ENCODE results near the gene ASB7.

ASB7 gene

DNA sequence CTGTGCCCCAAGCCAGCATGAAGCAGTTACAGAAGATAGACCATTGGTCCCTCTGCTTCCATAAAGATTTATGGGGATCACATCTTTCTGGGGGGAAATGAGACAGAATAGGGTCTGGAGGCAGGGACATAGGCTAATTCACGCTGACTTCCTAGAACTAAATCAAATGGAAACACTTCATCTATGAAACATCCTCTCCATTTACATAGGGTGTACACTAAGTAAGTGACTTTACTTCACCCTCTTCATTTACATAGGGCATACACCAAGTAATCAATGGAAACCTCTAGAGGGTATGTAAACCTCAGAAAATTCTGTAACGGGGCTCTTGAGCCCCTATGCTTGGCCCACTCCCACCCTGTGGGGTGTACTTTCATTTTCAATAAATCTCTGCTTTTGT is 10.6 kb upstream of the ASB7 start:
- Histone ChIP-seq H3K36me3 (replicated peaks; ENCODE audit: insufficient read depth, low read length) (no peaks in the 10 kb centered on the region; the same call in 1 of the 2 replicates), H3K27me3 (replicated peaks; ENCODE audit: insufficient read depth, low read length) (no peaks in the 10 kb centered on the region), H3K27ac (ENCODE audit: low read length) (no peak overlapping the region), H4K20me1 (ENCODE audit: insufficient read depth, low read length) (no peaks in the 10 kb centered on the region), H3K4me1 (ENCODE audit: low read length) (no peaks in the 10 kb centered on the region), H2AFZ (ENCODE audit: low read length) (no peak overlapping the region), H3K9ac (ENCODE audit: low read length) (no peak overlapping the region), H3K4me2 (ENCODE audit: low read depth, low read length) (no peak overlapping the region), H3K4me3 (ENCODE audit: low read length) (no peak overlapping the region), H3K79me2 (ENCODE audit: low read length) (peaks cover 84% of the 10 kb centered on the region), H3K9me3 (replicated peaks; ENCODE audit: insufficient read depth, low read length) (no peaks in the 10 kb centered on the region), H3F3A (ENCODE audit: insufficient read depth, low read length) (no peaks in the 10 kb centered on the region), H3K9me2 (replicated peaks; ENCODE audit: insufficient read depth, low read length) (no peaks in the 10 kb centered on the region)
- no peak for DNase-seq
- TF ChIP-seq CTCF (IDR thresholded peaks at IDR 0.05; ENCODE audit: low read length): no peak
- no peak for TF ChIP-seq EZH2 (optimal IDR thresholded peaks at IDR 0.05; ENCODE audit: low read depth, low read length)
- TF ChIP-seq EZH2phosphoT487 (IDR thresholded peaks at IDR 0.05; ENCODE audit: low read length): no peak

- peaks cover 85% of the 10 kb centered on the region for H3K79me2 ChIP-seq (ENCODE audit: low read length)
These were observed 9.5 kb upstream of the ASB7 start for GRCh38 chr15:100592898-100593297.

DNA sequence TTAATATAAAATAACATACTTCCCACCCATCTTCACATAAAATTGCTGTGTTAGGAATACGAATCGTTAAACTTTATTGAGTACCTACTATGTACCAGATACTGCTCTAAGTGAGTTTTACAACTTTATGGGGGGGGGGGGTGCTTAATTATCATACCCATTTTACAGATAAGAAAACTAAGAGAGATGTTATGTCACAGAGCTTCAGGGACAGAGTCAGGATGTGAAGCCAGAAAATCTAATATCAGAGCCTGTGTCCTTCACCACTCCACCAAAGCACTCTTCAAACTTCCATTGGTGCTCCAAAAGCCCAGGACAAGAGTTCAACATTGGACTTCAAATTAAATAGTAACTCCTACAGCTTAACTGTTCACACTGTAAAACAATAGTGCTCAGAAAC is 9.0 kb upstream of the ASB7 start:
- H3F3A ChIP-seq (ENCODE audit: insufficient read depth, low read length): no peaks in the 10 kb centered on the region
- DNase-seq: no peak
- H2AFZ ChIP-seq (ENCODE audit: low read length): no peak overlapping the region
- H3K27me3 ChIP-seq (replicated peaks; ENCODE audit: insufficient read depth, low read length): no peaks in the 10 kb centered on the region
- no peak overlapping the region for H3K4me2 ChIP-seq (ENCODE audit: low read depth, low read length)
- H3K9me3 ChIP-seq (replicated peaks; ENCODE audit: insufficient read depth, low read length): no peaks in the 10 kb centered on the region
- no peaks in the 10 kb centered on the region for H4K20me1 ChIP-seq (ENCODE audit: insufficient read depth, low read length)
- H3K79me2 ChIP-seq (ENCODE audit: low read length): peaks cover 89% of the 10 kb centered on the region
- no peaks in the 10 kb centered on the region; the same call in 1 of the 2 replicates for H3K36me3 ChIP-seq (replicated peaks; ENCODE audit: insufficient read depth, low read length)
- H3K27ac ChIP-seq (ENCODE audit: low read length): no peak overlapping the region
- no peak overlapping the region for H3K4me3 ChIP-seq (ENCODE audit: low read length)
- no peak overlapping the region for H3K9ac ChIP-seq (ENCODE audit: low read length)
- TF ChIP-seq EZH2 (optimal IDR thresholded peaks at IDR 0.05; ENCODE audit: low read depth, low read length) (no peak), CTCF (IDR thresholded peaks at IDR 0.05; ENCODE audit: low read length) (no peak), EZH2phosphoT487 (IDR thresholded peaks at IDR 0.05; ENCODE audit: low read length) (no peak)
- H3K4me1 ChIP-seq (ENCODE audit: low read length): no peaks in the 10 kb centered on the region
- no peaks in the 10 kb centered on the region for H3K9me2 ChIP-seq (replicated peaks; ENCODE audit: insufficient read depth, low read length)

More at GRCh38 chr15:100592898-100593297, 9.5 kb upstream of the ASB7 start:
- H3F3A ChIP-seq (ENCODE audit: insufficient read depth, low read length): no peaks in the 10 kb centered on the region
- H3K4me2 ChIP-seq (ENCODE audit: low read depth, low read length): no peak overlapping the region
- H3K9ac ChIP-seq (ENCODE audit: low read length): no peak overlapping the region
- H3K27me3 ChIP-seq (replicated peaks; ENCODE audit: insufficient read depth, low read length): no peaks in the 10 kb centered on the region
- H3K9me3 ChIP-seq (replicated peaks; ENCODE audit: insufficient read depth, low read length): no peaks in the 10 kb centered on the region
- DNase-seq: no peak
- H3K9me2 ChIP-seq (replicated peaks; ENCODE audit: insufficient read depth, low read length): no peaks in the 10 kb centered on the region
- no peak overlapping the region for H3K4me3 ChIP-seq (ENCODE audit: low read length)
- H3K27ac ChIP-seq (ENCODE audit: low read length): no peak overlapping the region
- no peaks in the 10 kb centered on the region for H3K4me1 ChIP-seq (ENCODE audit: low read length)
- no peak for TF ChIP-seq CTCF (IDR thresholded peaks at IDR 0.05; ENCODE audit: low read length)
- no peak for TF ChIP-seq EZH2phosphoT487 (IDR thresholded peaks at IDR 0.05; ENCODE audit: low read length)
- no peak for TF ChIP-seq EZH2 (optimal IDR thresholded peaks at IDR 0.05; ENCODE audit: low read depth, low read length)
- no peak overlapping the region for H2AFZ ChIP-seq (ENCODE audit: low read length)
- H4K20me1 ChIP-seq (ENCODE audit: insufficient read depth, low read length): no peaks in the 10 kb centered on the region
- H3K36me3 ChIP-seq (replicated peaks; ENCODE audit: insufficient read depth, low read length): no peaks in the 10 kb centered on the region; the same call in 1 of the 2 replicates
